Transverse colon (tissue), 3 donors: Measurements from ENCODE around the gene MTHFD1.

Experiments used
- POLR2A ChIP-seq: fragments of 450-650 bp; IDR thresholded peaks from one replicate; pipeline ENCODE4 v1.6.1; 2016; ENCODE audit warnings: antibody characterized with exemption, mild to moderate bottlenecking, moderate library complexity
- POLR2AphosphoS5 ChIP-seq, 3 donors: sonication (generic); formaldehyde crosslinking; IDR thresholded peaks; one replicate each; pipeline ENCODE4 v1.6.1; 2016; ENCODE audit warnings: antibody characterized with exemption in 3 of 3

DNA sequence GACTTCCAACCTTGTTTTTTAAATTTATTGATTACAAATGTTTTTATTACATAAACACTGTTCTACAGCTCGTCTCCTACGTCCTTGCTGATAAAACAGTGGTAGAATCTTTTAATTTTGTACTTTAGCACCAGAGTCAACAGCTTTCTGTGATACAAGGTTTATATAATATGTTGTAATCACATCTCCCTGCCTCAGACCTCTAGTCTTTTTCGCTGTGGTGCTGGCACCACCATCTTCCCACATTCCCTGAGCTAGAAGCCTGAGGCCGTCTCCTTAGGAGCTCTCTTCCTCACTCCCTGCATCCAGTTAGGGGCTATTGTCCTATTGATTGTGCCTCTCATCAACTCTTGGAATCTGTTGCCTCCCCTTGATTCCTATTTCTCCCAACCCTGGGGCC is 17.1 kb downstream of the MTHFD1 start:
- TF ChIP-seq POLR2A (no peak), POLR2AphosphoS5 (IDR thresholded peaks at IDR 0.05) (no peak)
